Fibroblast of lung (primary cell): ENCODE results near the gene USP11. TPM values are rescaled to one million over a fixed set of nuclear protein-coding genes. Genes with fewer than 3 reads are reported as not detected.
"Not testable (repeated sequence)": the region's sequence is repeated elsewhere in the genome, so short reads cannot be mapped to it uniquely, and the experiment has no call there.

Source experiments
- DNase-seq, 2 donors: peaks; one replicate each; pipeline versions ENCODE4 v3.0.0 to v3.0.0-alpha.2; 2010; ENCODE audit warnings: low read depth in 2 of 2
- H2AFZ ChIP-seq: 2 replicates; pipeline ENCODE4 v1.5.1; 2012; ENCODE audit warnings: low read length, control low read depth, inconsistent platforms
- H3K27ac ChIP-seq: 2 replicates; pipeline ENCODE4 v1.5.1; 2011; ENCODE audit warnings: low read length, control low read depth; ENCODE audit not compliant: insufficient read depth
- H3K27me3 ChIP-seq: 2 replicates; pipeline ENCODE4 v1.5.1; 2011; ENCODE audit warnings: mild to moderate bottlenecking, low read length; ENCODE audit not compliant: control insufficient read depth, insufficient read depth
- H3K36me3 ChIP-seq: 2 replicates; pipeline ENCODE4 v1.5.1; 2011; ENCODE audit warnings: low read length; ENCODE audit not compliant: control insufficient read depth, insufficient read depth
- H3K4me1 ChIP-seq: 2 replicates; pipeline ENCODE4 v1.5.1; 2011; ENCODE audit warnings: low read length; ENCODE audit not compliant: control insufficient read depth, insufficient read depth; ENCODE audit errors: extremely low read depth
- H3K4me2 ChIP-seq: 2 replicates; pipeline ENCODE4 v1.5.1; 2011; ENCODE audit warnings: low read length, control low read depth; ENCODE audit not compliant: insufficient read depth; ENCODE audit errors: extremely low read depth
- H3K4me3 ChIP-seq, 4 experiments: fragments of 200-600 bp in 1 of 4; sonication (generic) in 1 of 4; replicated peaks in 1 of 4; 2 replicates each; pipeline ENCODE4 v1.5.1; 2011 to 2016; ENCODE audit warnings: low read length in 4 of 4, low read depth in 3 of 4, mild to moderate bottlenecking in 3 of 4, control low read depth in 2 of 4, inconsistent platforms in 1 of 4, mixed read lengths in 1 of 4; ENCODE audit not compliant: insufficient read depth in 1 of 4; ENCODE audit errors: control extremely low read depth in 1 of 4
- H3K79me2 ChIP-seq: 2 replicates; pipeline ENCODE4 v1.5.1; 2012; ENCODE audit warnings: mild to moderate bottlenecking, low read length, inconsistent platforms; ENCODE audit not compliant: control insufficient read depth, insufficient read depth
- H3K9ac ChIP-seq: 2 replicates; pipeline ENCODE4 v1.5.1; 2011; ENCODE audit warnings: mild to moderate bottlenecking, low read length, control low read depth; ENCODE audit not compliant: insufficient read depth
- H3K9me3 ChIP-seq: 2 replicates; pipeline ENCODE4 v1.5.1; 2012; ENCODE audit warnings: low read depth, low read length; ENCODE audit not compliant: control insufficient read depth, insufficient read depth
- H4K20me1 ChIP-seq: 2 replicates; pipeline ENCODE4 v1.5.1; 2011; ENCODE audit warnings: low read length; ENCODE audit not compliant: control insufficient read depth, insufficient read depth; ENCODE audit errors: extremely low read depth
- CTCF ChIP-seq, 2 donors: IDR thresholded peaks in 1 of 2; conservative IDR thresholded peaks in 1 of 2; 1 replicate in 1 of 2; 2 replicates in 1 of 2; pipeline ENCODE4 v1.5.1; 2011 to 2012; ENCODE audit warnings: low read length in 2 of 2, control low read depth in 1 of 2, inconsistent platforms in 1 of 2, low read depth in 1 of 2, mild to moderate bottlenecking in 1 of 2
- EZH2 ChIP-seq: IDR thresholded peaks from 2 replicates; pipeline ENCODE4 v1.5.1; 2012; ENCODE audit warnings: low read length, control low read depth, mild to moderate bottlenecking; ENCODE audit errors: missing control alignments
- polyA plus RNA-seq, 2 donors: library from polyadenylated mRNA; depleted of rRNA in 1 of 2; stranded (reverse) in 1 of 2; unstranded in 1 of 2; fragments of >200 nt; gene quantifications; 2 replicates each; pipeline ENCODE4 v1.2.1, GENCODE V29; 2011 to 2012; ENCODE audit warnings: missing spikeins in 1 of 2
- total RNA-seq: library from RNA; depleted of rRNA; stranded (reverse); fragments of >200 nt; gene quantifications from 2 replicates; pipeline ENCODE4 v1.2.1, GENCODE V29; 2014

USP11 gene
- total and polyA plus RNA-seq, 2 donors (not counting 1 experiment from before 2014, with no cell fraction given) = 24.6 to 47.9 TPM

- no peak overlapping the region for H3K27ac ChIP-seq
Observed at GRCh38 chrX:47247999-47248320, 15.2 kb downstream of the USP11 start.

GRCh38 chrX:47248576-47248975, 15.8 kb downstream of the USP11 start:
- Histone ChIP-seq H3K4me3 (no peak overlapping the region), H3K27me3 (no peaks in the 10 kb centered on the region), H3K79me2 (no peaks in the 10 kb centered on the region), H3K9ac (no peak overlapping the region), H2AFZ (no peak overlapping the region), H3K9me3 (no peaks in the 10 kb centered on the region), H3K36me3 (peaks cover 2% of the 10 kb centered on the region), H3K4me1 (no peaks in the 10 kb centered on the region), H3K4me2 (no peak overlapping the region), H4K20me1 (no peaks in the 10 kb centered on the region), H3K27ac (no peak overlapping the region)
- DNase-seq = no peak
- TF ChIP-seq EZH2 (no peak), CTCF (conservative IDR thresholded peaks at IDR 0.05 in 1 of 2, IDR thresholded peaks at IDR 0.05 in 1 of 2; ENCODE audit: low read depth in 1 of 2, low read length in 2 of 2) (no peak)

More at GRCh38 chrX:47247999-47248320, 15.2 kb downstream of the USP11 start:
- no peaks in the 10 kb centered on the region for H3K79me2 ChIP-seq
- no peak overlapping the region for H3K4me3 ChIP-seq
- no peak for DNase-seq
- no peak for TF ChIP-seq CTCF (conservative IDR thresholded peaks at IDR 0.05 in 1 of 2, IDR thresholded peaks at IDR 0.05 in 1 of 2; ENCODE audit: low read depth in 1 of 2, low read length in 2 of 2)
- no peak for TF ChIP-seq EZH2
- H3K4me2 ChIP-seq = no peak overlapping the region
- no peaks in the 10 kb centered on the region for H3K9me3 ChIP-seq
- H3K9ac ChIP-seq = no peak overlapping the region
- H3K36me3 ChIP-seq = peaks cover 2% of the 10 kb centered on the region
- no peaks in the 10 kb centered on the region for H3K4me1 ChIP-seq
- H2AFZ ChIP-seq = no peak overlapping the region
- H4K20me1 ChIP-seq = no peaks in the 10 kb centered on the region
- no peaks in the 10 kb centered on the region for H3K27me3 ChIP-seq

GRCh38 chrX:47250017-47250347, 17.2 kb downstream of the USP11 start:
- H3K27ac ChIP-seq = no peak overlapping the region
- no peaks in the 10 kb centered on the region for H3K27me3 ChIP-seq
- H3K36me3 ChIP-seq = no peaks in the 10 kb centered on the region
- no peaks in the 10 kb centered on the region for H3K79me2 ChIP-seq
- no peak for DNase-seq
- no peak overlapping the region for H3K4me2 ChIP-seq
- TF ChIP-seq EZH2 (no peak), CTCF (conservative IDR thresholded peaks at IDR 0.05 in 1 of 2, IDR thresholded peaks at IDR 0.05 in 1 of 2; ENCODE audit: low read depth in 1 of 2, low read length in 2 of 2) (no peak)
- no peak overlapping the region for H3K4me3 ChIP-seq
- H3K9ac ChIP-seq = no peak overlapping the region
- H2AFZ ChIP-seq = no peak overlapping the region
- H3K9me3 ChIP-seq = no peaks in the 10 kb centered on the region
- H3K4me1 ChIP-seq = no peaks in the 10 kb centered on the region
- no peaks in the 10 kb centered on the region for H4K20me1 ChIP-seq

- not testable (repeated sequence) for H3K4me3 ChIP-seq, H3K79me2 ChIP-seq, H2AFZ ChIP-seq, H3K27me3 ChIP-seq, H3K9ac ChIP-seq, H3K9me3 ChIP-seq, H3K4me1 ChIP-seq, H3K27ac ChIP-seq, H4K20me1 ChIP-seq, DNase-seq, H3K4me2 ChIP-seq, H3K36me3 ChIP-seq
Observed at GRCh38 chrX:47257620-47258019, 24.8 kb downstream of the USP11 start.
